Epithelial cell of esophagus (primary cell): ENCODE results near the gene EML2.

Source experiments
- DNase-seq: peaks from one replicate; pipeline ENCODE4 v3.0.0; 2010; ENCODE audit warnings: low read depth
- H3K4me3 ChIP-seq: 2 replicates; pipeline ENCODE4 v1.5.1; 2011; ENCODE audit warnings: mild to moderate bottlenecking, low read length, control low read depth
- TF ChIP-seq, protein P1 (sequence below): IDR thresholded peaks from 2 replicates; pipeline ENCODE4 v1.5.1; 2011; ENCODE audit warnings: low read depth, mild to moderate bottlenecking, low read length, control low read depth, inconsistent platforms; ENCODE audit not compliant: insufficient read depth; ENCODE audit errors: missing control alignments

Gene EML2

DNA sequence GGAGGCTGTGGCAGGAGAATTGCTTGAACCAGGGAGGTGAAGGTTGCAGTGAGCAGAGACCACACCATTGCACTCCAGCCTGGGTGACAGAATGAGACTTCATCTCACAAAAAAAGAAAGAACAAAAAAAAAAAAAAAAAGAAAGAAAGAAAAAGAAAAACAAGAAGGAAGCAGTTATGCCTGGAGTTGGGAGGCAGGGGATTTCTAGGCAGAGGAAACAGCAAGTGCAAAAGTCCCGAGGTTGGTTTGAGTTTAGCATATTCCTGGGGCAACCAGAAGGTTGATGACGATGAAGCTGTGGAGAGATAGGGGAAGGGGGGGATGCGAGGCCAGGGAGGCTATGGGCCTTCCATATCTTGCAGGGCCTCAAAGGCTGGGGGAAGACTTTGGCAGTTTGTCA, 11.5 kb upstream of the EML2 start:
- H3K4me3 ChIP-seq: no peak overlapping the region
- no peak for DNase-seq
- TF ChIP-seq, protein P1, sequence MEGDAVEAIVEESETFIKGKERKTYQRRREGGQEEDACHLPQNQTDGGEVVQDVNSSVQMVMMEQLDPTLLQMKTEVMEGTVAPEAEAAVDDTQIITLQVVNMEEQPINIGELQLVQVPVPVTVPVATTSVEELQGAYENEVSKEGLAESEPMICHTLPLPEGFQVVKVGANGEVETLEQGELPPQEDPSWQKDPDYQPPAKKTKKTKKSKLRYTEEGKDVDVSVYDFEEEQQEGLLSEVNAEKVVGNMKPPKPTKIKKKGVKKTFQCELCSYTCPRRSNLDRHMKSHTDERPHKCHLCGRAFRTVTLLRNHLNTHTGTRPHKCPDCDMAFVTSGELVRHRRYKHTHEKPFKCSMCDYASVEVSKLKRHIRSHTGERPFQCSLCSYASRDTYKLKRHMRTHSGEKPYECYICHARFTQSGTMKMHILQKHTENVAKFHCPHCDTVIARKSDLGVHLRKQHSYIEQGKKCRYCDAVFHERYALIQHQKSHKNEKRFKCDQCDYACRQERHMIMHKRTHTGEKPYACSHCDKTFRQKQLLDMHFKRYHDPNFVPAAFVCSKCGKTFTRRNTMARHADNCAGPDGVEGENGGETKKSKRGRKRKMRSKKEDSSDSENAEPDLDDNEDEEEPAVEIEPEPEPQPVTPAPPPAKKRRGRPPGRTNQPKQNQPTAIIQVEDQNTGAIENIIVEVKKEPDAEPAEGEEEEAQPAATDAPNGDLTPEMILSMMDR: no peak

DNA sequence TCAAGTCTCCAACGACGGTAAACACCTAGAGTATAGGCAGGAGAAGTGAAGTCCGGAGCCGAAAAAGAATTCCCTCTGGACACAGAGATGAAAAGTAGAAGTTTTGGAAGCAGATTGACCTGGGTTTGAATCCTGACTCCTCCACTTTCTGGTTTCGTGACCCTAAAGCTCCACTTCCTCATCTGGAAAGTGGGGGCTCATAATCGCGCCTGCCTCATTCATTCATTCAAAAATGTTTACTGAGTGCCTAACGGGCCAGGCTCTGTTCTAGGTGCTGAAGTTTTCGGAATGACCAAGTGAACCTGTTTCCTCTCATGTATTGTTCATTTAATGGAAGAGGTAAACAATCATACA, 7.1 kb upstream of the EML2 start:
- H3K4me3 ChIP-seq: no peak overlapping the region
- no peak for DNase-seq
- TF ChIP-seq, protein P1: no peak

DNA sequence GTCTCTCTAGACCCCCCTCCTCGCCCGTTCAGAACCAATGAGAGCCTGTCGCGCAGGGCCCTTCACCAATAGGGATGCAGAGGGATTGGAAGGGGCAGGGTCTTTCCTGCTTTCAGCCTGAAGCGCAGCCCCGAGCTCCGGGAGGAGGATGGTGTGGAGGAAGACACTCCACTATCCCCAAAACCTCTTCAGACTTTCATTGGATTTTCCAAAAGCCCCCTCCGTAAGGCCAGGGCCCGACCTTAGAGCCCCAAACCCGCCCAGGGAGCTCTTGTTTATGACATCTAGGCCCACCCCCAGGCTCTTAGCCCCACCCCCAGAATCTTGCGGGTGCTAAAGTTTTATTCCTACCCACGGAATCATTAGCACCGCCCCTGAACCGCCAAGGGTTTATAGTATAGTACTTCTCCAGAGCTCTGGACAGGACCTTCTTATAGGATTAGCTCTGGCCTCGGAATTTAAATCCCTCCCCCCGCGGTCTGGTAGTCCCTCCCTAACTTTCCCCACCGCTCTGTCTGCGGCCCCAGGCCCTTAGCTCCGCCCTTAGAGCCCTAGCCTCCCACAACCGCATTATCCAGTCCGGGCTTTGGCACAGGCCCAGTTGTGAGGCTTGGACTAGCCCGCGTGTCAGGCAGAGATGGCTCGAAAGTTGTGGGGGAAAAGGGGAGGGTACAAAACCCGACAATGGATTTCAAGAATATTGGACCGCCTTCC, 6.6 kb upstream of the EML2 start:
- TF ChIP-seq, protein P1: no peak
- DNase-seq: peak; percentile 67
- no peak overlapping the region for H3K4me3 ChIP-seq

DNA sequence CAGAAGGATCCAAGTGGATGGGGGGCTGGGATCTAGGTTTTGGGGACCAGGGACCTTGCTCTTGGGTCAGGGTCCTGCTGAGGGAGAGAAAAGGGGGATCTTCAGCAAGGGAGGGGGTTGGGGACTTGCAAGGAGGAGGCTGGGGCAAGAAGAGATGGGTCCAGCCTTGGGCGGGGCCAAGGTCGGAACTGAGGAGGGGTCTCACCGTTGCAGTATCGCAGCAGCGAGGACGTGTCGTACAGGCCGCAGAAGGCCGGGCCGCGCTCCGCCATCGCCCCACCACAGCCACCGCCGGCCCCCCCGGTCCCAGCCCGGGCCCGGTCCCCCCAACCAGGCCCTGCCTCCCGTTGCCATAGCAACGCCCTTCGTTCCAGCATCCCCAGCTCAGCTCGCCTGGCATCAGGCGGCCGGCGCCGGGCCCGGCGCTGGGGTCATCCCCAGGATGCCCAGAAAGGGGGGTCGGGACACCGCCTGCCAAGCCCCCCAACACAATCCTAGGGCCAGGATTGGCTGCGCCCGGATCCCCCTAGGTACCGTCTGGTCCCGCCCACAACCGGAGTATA, 6.0 kb upstream of the EML2 start:
- no peak for DNase-seq
- TF ChIP-seq, protein P1: no peak
- no peak overlapping the region for H3K4me3 ChIP-seq

DNA sequence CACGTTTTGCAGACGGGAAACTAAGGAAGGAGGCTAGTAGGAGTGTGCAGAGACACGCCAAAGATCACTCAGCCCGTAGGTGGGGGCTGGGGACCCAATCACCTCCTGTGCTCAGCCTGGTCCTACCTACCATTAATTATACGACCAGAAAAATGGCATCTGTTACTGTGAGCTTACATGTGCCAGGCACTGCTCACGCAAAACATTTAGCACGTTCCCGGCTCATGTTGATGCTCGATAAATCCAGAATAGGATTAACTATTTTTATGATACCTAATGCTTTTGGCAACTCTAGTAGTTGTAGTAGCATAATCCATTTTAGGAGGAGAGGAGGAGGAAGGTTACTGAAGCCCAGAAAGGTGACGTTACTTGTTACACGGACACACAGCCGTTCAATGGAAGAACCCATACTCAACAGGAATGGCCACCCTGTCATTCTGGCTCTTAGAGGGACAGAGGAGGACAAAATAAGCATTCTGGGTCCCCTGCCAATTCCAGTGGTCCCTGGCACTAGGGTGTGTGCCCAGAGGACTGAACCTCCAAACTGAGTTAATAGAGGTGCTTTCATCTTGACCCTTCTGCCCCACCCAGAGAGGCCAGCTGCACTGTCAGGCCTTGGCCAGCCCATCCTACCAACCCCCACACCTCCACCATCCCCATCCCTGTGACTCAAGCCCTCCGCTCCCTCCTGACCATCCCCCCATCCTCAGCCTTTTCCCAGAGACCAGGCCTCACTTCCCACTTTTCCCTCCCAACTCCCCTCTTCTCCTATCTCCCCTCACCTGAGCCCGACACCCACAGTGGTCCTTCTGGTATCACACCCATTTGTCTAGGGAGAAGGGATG, 5.0 kb upstream of the EML2 start:
- no peak overlapping the region for H3K4me3 ChIP-seq
- no peak for DNase-seq
- TF ChIP-seq, protein P1: no peak

DNA sequence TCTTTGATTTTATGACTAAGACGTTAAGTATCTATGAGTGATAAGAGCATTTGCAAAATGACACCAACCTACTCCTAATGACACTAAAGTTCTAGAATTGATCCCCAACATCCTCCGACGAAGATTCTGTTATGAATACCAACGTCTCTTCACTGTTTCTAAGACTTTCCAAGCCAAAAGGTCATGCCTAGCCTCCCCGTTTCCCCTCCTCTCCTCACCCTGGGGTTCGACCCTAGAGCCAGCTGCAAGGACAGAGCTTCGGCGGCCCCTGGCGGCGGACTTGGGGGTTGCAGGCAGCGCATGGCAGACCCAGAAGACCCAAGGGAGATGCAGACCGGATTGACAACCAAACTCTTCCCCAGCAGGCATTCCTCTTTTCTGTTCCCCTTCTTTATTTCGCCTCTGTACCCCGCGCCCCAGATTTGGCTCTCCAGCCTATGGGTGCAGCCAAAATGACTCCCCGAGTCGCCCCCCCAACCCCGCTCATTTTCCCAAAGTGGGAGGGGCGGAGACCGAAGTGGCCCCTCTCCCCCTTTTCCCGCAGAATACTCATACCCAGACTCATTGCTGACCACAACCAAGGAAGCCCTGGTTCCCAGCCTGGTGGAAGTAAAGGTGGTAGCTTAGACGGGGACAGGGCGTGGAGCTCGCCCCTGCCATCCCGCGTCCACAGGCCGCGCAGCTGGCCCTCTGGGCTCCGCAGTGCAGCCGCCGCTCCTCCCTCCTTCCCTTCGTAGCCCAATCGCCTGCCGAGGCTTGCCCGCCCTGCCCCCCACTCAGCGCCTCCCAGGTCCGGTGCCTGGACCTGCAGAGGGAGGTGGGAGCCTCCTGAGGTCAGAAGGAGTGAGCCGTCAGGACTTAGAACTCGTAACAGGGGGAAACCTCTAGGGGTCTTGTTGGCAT, 4.1 kb upstream of the EML2 start:
- TF ChIP-seq, protein P1: peak; percentile 98
- DNase-seq: peak; percentile 81
- no peak overlapping the region for H3K4me3 ChIP-seq
